CD4-positive, alpha-beta T cell (primary cell): ENCODE data around the gene AFAP1. TPM values are rescaled to one million over a fixed set of nuclear protein-coding genes. Genes with fewer than 3 reads are reported as not detected.

Experiments
- ATAC-seq: fragments of 200-7000 bp; cut with Tn5 transposase; one replicate; pipeline ENCODE4 v1.10.0; 2022; ENCODE audit warnings: mild to moderate bottlenecking; ENCODE audit not compliant: poor library complexity
- CTCF ChIA-PET: fragments of 350-600 bp; sonication (Branson Sonifier 250); formaldehyde crosslinking; loops from one replicate; lab custom pipeline; 2021; ENCODE audit warnings: antibody characterized with exemption, inconsistent platforms; lab: Charles Lee
- POLR2A ChIA-PET: fragments of 350-600 bp; sonication (Branson Sonifier 250); formaldehyde crosslinking; loops from one replicate; lab custom pipeline; 2021; ENCODE audit warnings: antibody characterized with exemption, inconsistent platforms; lab: Charles Lee
- DNase-seq, 14 experiments: peaks; one replicate each; pipeline ENCODE4 v3.0.0-alpha.2; 2013 to 2020; ENCODE audit warnings: mixed read lengths in 2 of 14
- H3K27ac ChIP-seq, 2 donors: one replicate each; pipeline versions ENCODE4 v1.5.1 to v1.7.0; 2013; ENCODE audit warnings: low read length in 2 of 2, low read depth in 1 of 2, mild to moderate bottlenecking in 1 of 2
- H3K27me3 ChIP-seq, 2 experiments: 1 replicate in 1 of 2; 2 replicates in 1 of 2; pipeline versions ENCODE4 v1.6.1 to v1.7.0; 2013; ENCODE audit warnings: low read length in 2 of 2, control low read depth in 1 of 2, mild to moderate bottlenecking in 1 of 2, moderate library complexity in 1 of 2; ENCODE audit not compliant: insufficient read depth in 2 of 2, control insufficient read depth in 1 of 2
- H3K36me3 ChIP-seq: one replicate; pipeline ENCODE4 v1.6.1; 2013; ENCODE audit warnings: low read length, control low read depth; ENCODE audit not compliant: insufficient read depth
- H3K4me1 ChIP-seq: one replicate; pipeline ENCODE4 v1.6.1; 2013; ENCODE audit warnings: low read length, control low read depth; ENCODE audit not compliant: insufficient read depth
- H3K4me3 ChIP-seq: one replicate; pipeline ENCODE4 v1.5.1; 2013; ENCODE audit warnings: mild to moderate bottlenecking, low read length, moderate library complexity
- H3K9me3 ChIP-seq, 2 experiments: 1 replicate in 1 of 2; 2 replicates in 1 of 2; pipeline versions ENCODE4 v1.6.1 to v1.7.0; 2013; ENCODE audit warnings: low read length in 2 of 2, mild to moderate bottlenecking in 2 of 2, control low read depth in 1 of 2, moderate library complexity in 1 of 2; ENCODE audit not compliant: control insufficient read depth in 1 of 2, insufficient read depth in 1 of 2
- H3K27ac Mint-ChIP-seq: one replicate; pipeline ENCODE4 v1.8.0; 2020; ENCODE audit warnings: mixed read lengths
- H3K27me3 Mint-ChIP-seq: one replicate; pipeline ENCODE4 v1.8.0; 2021; ENCODE audit warnings: mixed read lengths
- H3K36me3 Mint-ChIP-seq: one replicate; pipeline ENCODE4 v1.8.0; 2021; ENCODE audit warnings: low read depth, mixed read lengths
- H3K4me1 Mint-ChIP-seq: one replicate; pipeline ENCODE4 v1.8.0; 2021; ENCODE audit warnings: low read depth, mixed read lengths
- H3K4me3 Mint-ChIP-seq: one replicate; pipeline ENCODE4 v1.8.0; 2020; ENCODE audit warnings: mild to moderate bottlenecking, mixed read lengths
- H3K9me3 Mint-ChIP-seq: one replicate; pipeline ENCODE4 v1.8.0; 2020; ENCODE audit warnings: mixed read lengths
- CTCF ChIP-seq: fragments of 200-600 bp; IDR thresholded peaks from one replicate; pipeline ENCODE4 v1.8.0; 2022; ENCODE audit warnings: antibody characterized with exemption, mild to moderate bottlenecking
- intact Hi-C, 2 experiments: fragments of 100-400 bp; cut with DNase I in 1 of 2; cut with micrococcal nuclease in 1 of 2; formaldehyde crosslinking; loops; one replicate each; pipeline versions ENCODE4 v1.15.1 to v1.9.0; 2023 to 2025; cut with DNase I, micrococcal nuclease
- total RNA-seq, 174 experiments: library from RNA in 2 of 174; stranded (reverse) in 2 of 174; gene quantifications; one replicate each; pipeline ENCODE4 v1.2.3 and lab custom pipeline; 2021 to 2026

The AFAP1 gene
- total RNA-seq, 2 experiments from 2014 or later = 9.8 to 10.9 TPM

GRCh38 chr4:7766661-7767345 is 172.9 kb downstream of the AFAP1 start:
- no peak for ATAC-seq
- no peaks in the 10 kb centered on the region for H3K9me3 Mint-ChIP-seq
- no peak overlapping the region for H3K27ac Mint-ChIP-seq
- Histone ChIP-seq H3K9me3 (no peaks in the 10 kb centered on the region), H3K36me3 (peaks cover 9% of the 10 kb centered on the region), H3K27me3 (no peaks in the 10 kb centered on the region), H3K27ac (no peak overlapping the region), H3K4me3 (no peak overlapping the region), H3K4me1 (peaks cover 12% of the 10 kb centered on the region)
- ChIA-PET CTCF (no interaction called here), POLR2A (no interaction called here)
- no peak for DNase-seq
- peaks cover 39% of the 10 kb centered on the region for H3K36me3 Mint-ChIP-seq
- TF ChIP-seq CTCF = no peak
- H3K4me3 Mint-ChIP-seq = no peak overlapping the region
- intact Hi-C loops = no loop called here
- H3K4me1 Mint-ChIP-seq = peaks cover 25% of the 10 kb centered on the region
- H3K27me3 Mint-ChIP-seq = no peaks in the 10 kb centered on the region

- POLR2A ChIA-PET = no interaction called here
- DNase-seq (no peak), ATAC-seq (no peak)
- H3K27me3 ChIP-seq = no peaks in the 10 kb centered on the region
- H3K9me3 ChIP-seq = no peaks in the 10 kb centered on the region
- H3K4me1 ChIP-seq = peaks cover 10% of the 10 kb centered on the region
- H3K9me3 Mint-ChIP-seq = no peaks in the 10 kb centered on the region
- peaks cover 9% of the 10 kb centered on the region for H3K36me3 ChIP-seq
- H3K27ac Mint-ChIP-seq = no peak overlapping the region
- no peak for TF ChIP-seq CTCF
- H3K4me3 ChIP-seq = no peak overlapping the region
- intact Hi-C loops = no loop called here
- H3K4me3 Mint-ChIP-seq = no peak overlapping the region
- CTCF ChIA-PET = no interaction called here
- H3K36me3 Mint-ChIP-seq = peaks cover 39% of the 10 kb centered on the region
- peaks cover 24% of the 10 kb centered on the region for H3K4me1 Mint-ChIP-seq
- H3K27ac ChIP-seq = no peak overlapping the region
- no peaks in the 10 kb centered on the region for H3K27me3 Mint-ChIP-seq
Observed at GRCh38 chr4:7766086-7766485, 173.6 kb downstream of the AFAP1 start.

GRCh38 chr4:7765666-7766065 is 174.0 kb downstream of the AFAP1 start:
- Histone ChIP-seq H3K36me3 (peaks cover 9% of the 10 kb centered on the region), H3K4me1 (peaks cover 6% of the 10 kb centered on the region), H3K27ac (no peak overlapping the region), H3K4me3 (no peak overlapping the region), H3K27me3 (no peaks in the 10 kb centered on the region), H3K9me3 (no peaks in the 10 kb centered on the region)
- TF ChIP-seq CTCF = no peak
- ChIA-PET POLR2A (no interaction called here), CTCF (no interaction called here)
- no peaks in the 10 kb centered on the region for H3K9me3 Mint-ChIP-seq
- no peak overlapping the region for H3K4me3 Mint-ChIP-seq
- no peak for DNase-seq
- H3K27me3 Mint-ChIP-seq = no peaks in the 10 kb centered on the region
- peaks cover 20% of the 10 kb centered on the region for H3K4me1 Mint-ChIP-seq
- no peak overlapping the region for H3K27ac Mint-ChIP-seq
- H3K36me3 Mint-ChIP-seq = peaks cover 35% of the 10 kb centered on the region
- no peak for ATAC-seq
- intact Hi-C loops = no loop called here
